Skeletal muscle tissue (tissue), 4 donors: ENCODE measurements around the gene RNU1-2. TPM values are rescaled to one million over a fixed set of nuclear protein-coding genes. Genes with fewer than 3 reads are reported as not detected.
"Not testable (repeated sequence)": the region's sequence is repeated elsewhere in the genome, so short reads cannot be mapped to it uniquely, and the experiment has no call there.

Source experiments
- H3K27ac ChIP-seq: one replicate; pipeline ENCODE4 v1.7.0; 2013; ENCODE audit warnings: mild to moderate bottlenecking, low read depth, low read length, inconsistent platforms
- H3K27me3 ChIP-seq, 3 donors: one replicate each; pipeline ENCODE4 v1.7.0; 2013; ENCODE audit warnings: low read length in 3 of 3; ENCODE audit not compliant: control insufficient read depth in 3 of 3, insufficient read depth in 3 of 3
- H3K36me3 ChIP-seq, 3 donors: one replicate each; pipeline ENCODE4 v1.7.0; 2013; ENCODE audit warnings: low read length in 3 of 3; ENCODE audit not compliant: control insufficient read depth in 3 of 3, insufficient read depth in 3 of 3
- H3K4me1 ChIP-seq, 3 donors: one replicate each; pipeline ENCODE4 v1.7.0; 2013; ENCODE audit warnings: low read length in 3 of 3, mild to moderate bottlenecking in 3 of 3; ENCODE audit not compliant: control insufficient read depth in 3 of 3, insufficient read depth in 3 of 3
- H3K4me3 ChIP-seq, 3 donors: one replicate each; pipeline ENCODE4 v1.7.0; 2013; ENCODE audit warnings: low read length in 3 of 3
- H3K9ac ChIP-seq, 3 donors: one replicate each; pipeline ENCODE4 v1.7.0; 2013; ENCODE audit warnings: low read length in 3 of 3, mild to moderate bottlenecking in 3 of 3, moderate library complexity in 2 of 3, low read depth in 1 of 3
- H3K9me3 ChIP-seq, 3 donors: one replicate each; pipeline ENCODE4 v1.7.0; 2013; ENCODE audit warnings: low read length in 3 of 3; ENCODE audit not compliant: control insufficient read depth in 3 of 3
- total RNA-seq: library from RNA; depleted of rRNA; stranded (reverse); fragments of >200 nt; gene quantifications from one replicate; pipeline ENCODE4 v1.2.3, GENCODE V29; 2014
- donor health status: Osteomylitis.

Gene RNU1-2
- total RNA-seq, 1 donor from 2014 or later, result under 0.01 TPM

DNA sequence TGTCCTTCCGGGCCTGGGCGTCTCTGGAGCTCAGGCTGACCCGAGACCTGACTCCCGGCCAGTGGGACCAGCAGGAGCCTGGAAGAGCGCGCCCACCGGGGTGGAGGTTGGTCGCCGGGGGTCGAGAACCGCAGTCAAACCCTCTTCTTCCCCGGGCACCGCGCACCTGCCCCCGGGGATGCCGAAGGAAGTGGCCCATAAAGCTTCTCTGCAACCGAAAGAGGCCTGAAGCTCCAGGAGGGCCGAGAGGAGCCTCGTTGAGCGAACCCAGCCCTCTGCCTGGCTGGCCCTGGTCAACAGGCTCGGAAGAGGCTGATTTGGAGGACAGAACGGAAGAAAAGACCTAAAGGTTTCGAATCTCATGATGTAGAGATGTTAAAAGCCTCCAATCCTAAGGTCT, 24.6 kb upstream of the RNU1-2 start:
- not testable (repeated sequence) for H3K4me1 ChIP-seq

DNA sequence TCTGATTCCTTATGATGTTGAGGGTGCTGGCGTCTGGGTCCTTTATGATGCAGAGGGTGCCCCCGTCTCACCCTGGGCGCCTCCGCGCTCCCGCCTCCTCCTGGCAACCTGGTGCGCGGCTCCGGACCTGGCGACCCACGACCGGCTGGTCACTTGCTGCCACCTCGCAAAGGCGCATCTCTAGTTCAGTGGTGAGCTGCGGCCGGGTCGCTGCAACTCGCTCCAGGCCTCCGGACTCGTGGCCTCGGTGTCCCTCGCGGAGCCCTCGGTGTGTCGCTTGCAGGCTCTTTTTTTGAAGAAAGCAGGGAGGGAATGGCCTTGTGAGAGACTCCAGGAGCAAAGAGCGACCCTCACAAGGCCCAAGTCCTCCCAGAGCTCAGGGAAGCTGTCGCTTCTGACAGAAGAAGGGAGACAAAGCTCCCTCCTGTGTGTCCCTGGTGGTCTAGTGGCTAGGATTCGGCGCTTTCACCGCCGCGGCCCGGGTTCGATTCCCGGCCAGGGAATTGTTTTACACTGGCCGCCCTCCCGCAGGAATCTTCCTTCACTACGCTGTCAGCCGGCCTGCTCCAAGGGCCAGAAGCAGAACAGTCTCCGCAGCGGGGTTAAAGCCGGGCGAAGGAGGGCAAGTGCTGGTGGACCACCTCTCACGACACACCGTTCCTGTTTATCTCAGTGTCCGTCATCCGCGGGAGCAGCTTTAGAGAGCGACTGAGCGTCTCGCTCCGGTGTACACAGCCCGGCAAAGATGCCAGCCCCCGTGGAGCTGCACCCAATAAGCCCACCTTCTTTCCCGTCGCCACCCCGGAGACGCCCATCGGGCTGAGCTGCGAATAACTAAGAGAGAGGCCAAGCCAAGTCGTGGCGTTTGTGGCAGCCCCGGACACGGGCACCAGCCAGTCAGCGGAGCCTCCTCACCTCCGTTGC, 23.4 kb upstream of the RNU1-2 start:
- not testable (repeated sequence) for H3K36me3 ChIP-seq, H3K27ac ChIP-seq, H3K9me3 ChIP-seq, H3K4me1 ChIP-seq
- peak overlapping the region; percentile 19 to 66 (median 63) for H3K4me3 ChIP-seq
- H3K9ac ChIP-seq, result peak overlapping the region in 1 of 3 donors; percentile 68
- H3K27me3 ChIP-seq, result peaks cover 8 to 16% (median 10%) of the 10 kb centered on the region in 3 donors

More for the DNA sequence above, 24.6 kb upstream of the RNU1-2 start:
- not testable (repeated sequence) for H3K9me3 ChIP-seq, H3K36me3 ChIP-seq, H3K9ac ChIP-seq, H3K4me3 ChIP-seq, H3K27ac ChIP-seq
- H3K27me3 ChIP-seq, result peaks cover 6 to 14% (median 10%) of the 10 kb centered on the region in 3 donors

DNA sequence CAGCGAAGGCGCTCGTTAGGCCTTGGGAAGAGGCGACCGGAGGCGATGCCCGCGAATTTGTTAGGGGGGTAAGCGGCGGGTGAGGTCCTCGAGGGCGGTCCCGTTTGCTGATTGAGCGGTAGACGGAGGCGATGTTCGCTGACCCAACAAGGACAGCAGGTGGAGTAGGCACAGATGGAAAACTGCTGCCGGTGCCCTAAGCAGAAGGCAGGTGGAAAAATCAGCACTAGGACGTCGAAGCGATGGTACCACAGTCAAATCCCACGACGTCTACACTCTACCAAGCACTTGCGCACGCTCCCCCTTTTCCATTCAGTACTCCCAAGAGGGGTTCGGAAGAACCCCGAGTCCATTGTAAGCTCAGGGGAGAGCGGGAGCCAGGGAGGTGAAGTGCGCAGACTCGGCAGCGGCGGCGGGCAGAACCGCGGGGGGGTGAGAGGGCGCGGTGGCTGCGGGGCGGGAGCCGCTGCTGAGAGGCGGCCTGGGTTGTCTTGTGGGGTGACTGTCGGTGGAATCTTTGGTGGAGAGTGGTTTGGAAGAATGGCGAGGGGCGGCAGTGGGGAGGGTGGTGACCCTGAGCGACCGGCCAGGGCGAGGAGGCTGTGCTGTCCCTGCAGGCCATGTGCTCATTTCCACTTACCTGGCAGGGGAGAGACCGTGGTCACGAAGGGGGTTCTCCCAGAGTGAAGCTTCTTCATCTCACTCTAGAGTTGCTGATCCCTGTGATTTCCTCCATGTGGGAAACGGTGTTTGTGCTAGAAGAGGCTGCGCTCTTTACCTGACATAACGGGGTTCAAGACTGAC, 22.5 kb upstream of the RNU1-2 start:
- H3K9me3 ChIP-seq, H3K36me3 ChIP-seq, H3K4me1 ChIP-seq, H3K27ac ChIP-seq: not testable (repeated sequence)
- Histone ChIP-seq H3K27me3 (peaks cover 8 to 16% (median 10%) of the 10 kb centered on the region in 3 donors), H3K9ac (peak overlapping the region in 1 of 3 donors; percentile 45), H3K4me3 (peak overlapping the region in 1 of 3 donors; percentile 41)

DNA sequence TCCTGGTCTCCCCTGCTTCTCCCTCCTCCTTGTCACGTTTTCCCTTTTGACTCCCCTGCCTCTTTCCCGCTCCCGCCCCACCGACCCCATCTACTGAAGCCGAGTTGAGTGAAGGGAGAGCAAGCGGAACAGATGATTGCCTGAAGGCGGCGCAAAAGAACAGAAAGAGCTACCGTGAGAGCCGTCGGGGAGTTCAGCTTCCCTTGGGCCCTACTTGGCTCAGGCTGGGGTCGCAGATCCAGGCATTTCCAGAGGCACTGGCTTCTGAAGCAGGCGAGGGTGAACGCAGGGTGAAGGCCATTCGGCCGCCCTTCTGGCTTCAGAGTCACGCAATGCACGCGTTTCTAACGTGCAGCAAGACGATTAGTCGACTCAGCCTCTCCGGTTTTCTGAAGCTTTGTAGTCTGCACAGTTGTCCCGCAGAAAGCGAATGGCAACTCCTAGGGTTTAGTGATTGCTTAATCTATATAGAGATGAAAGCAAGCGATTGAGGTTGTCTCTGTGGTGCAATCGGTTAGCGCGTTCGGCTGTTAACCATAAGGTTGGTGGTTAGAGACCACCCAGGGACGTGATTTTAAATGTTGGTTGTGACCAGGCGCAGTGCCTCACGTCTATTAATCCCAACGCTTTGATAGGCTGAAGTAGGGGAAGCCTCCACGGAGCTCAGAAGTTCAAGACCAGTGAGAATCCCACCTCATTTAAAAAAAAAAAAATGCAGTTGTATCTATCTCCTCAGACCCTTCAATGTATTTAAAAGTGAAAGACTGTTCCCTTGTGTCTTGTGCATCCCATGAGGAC, 20.6 kb upstream of the RNU1-2 start:
- H3K4me1 ChIP-seq, H3K9ac ChIP-seq, H3K4me3 ChIP-seq, H3K9me3 ChIP-seq, H3K27ac ChIP-seq, H3K36me3 ChIP-seq: not testable (repeated sequence)
- H3K27me3 ChIP-seq, result peaks cover 8 to 16% (median 10%) of the 10 kb centered on the region in 3 donors

DNA sequence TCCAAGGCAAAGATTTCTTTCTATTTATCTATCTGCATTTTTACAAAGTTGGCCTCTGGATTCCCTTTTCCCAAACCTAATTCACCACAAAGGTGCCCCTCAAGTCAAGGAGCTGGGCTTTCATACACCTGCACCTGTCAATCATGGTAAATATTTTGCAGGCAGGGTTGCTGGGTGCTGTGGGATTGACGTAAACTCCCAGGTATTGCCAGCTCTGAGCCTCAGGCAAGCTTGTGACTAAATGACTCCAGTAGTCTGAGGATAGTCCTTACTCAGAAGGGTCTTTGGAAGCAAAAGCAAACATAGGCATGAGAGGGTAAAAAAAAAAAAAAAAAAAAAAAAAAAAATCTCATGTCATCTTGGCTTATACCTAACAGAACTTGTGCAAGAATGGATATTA, 14.0 kb upstream of the RNU1-2 start:
- H3K36me3 ChIP-seq, H3K9ac ChIP-seq, H3K4me1 ChIP-seq, H3K4me3 ChIP-seq, H3K27me3 ChIP-seq, H3K9me3 ChIP-seq: not testable (repeated sequence)
- peak overlapping the region; percentile 64 for H3K27ac ChIP-seq

DNA sequence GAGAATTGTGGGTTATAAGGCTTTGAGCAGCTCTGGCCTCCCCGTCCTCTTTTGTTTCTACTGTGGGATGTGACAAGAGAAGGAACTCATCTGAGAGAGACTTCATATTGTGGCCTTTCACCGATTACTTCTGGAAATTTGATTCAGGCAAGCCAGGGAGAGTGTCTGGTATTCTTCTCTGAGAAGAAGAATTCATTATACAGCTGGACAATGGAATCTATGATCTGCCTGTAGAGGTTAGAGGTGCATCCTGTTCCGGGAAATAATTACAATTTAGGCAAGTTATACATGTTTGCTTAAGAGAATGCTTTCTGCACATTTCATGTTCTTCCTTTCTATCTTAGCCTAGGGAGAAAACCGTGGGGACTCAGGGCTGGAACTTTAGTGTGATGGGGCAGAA, 12.8 kb upstream of the RNU1-2 start:
- Histone ChIP-seq H3K4me3 (no peak overlapping the region), H3K4me1 (peaks cover 0 to 10% (median 4%) of the 10 kb centered on the region in 3 donors), H3K9ac (no peak overlapping the region), H3K27me3 (no peaks in the 10 kb centered on the region), H3K9me3 (no peaks in the 10 kb centered on the region), H3K27ac (no peak overlapping the region), H3K36me3 (no peaks in the 10 kb centered on the region)

DNA sequence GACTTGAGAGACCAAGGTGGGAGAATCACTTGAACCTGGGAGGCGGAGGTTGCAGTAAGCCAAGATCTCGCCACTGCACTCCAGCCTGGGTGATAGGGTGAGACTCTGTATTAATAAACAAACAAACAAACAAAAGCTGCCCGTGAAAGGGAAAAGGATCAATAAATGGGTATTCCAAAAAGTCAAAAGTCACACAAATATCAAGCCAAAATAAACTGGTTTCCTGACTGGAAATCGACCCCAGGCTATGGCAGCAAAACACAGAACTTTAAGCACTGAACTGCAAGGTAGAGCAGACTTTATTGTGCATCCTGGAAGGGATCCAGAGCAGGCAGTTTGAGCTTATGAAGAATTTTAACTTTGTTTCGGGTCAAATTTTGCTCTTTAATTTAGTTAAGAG, 11.3 kb upstream of the RNU1-2 start:
- not testable (repeated sequence) for H3K27me3 ChIP-seq, H3K36me3 ChIP-seq, H3K27ac ChIP-seq, H3K9me3 ChIP-seq, H3K9ac ChIP-seq, H3K4me3 ChIP-seq
- H3K4me1 ChIP-seq, result peaks cover 4 to 10% (median 5%) of the 10 kb centered on the region in 3 donors

DNA sequence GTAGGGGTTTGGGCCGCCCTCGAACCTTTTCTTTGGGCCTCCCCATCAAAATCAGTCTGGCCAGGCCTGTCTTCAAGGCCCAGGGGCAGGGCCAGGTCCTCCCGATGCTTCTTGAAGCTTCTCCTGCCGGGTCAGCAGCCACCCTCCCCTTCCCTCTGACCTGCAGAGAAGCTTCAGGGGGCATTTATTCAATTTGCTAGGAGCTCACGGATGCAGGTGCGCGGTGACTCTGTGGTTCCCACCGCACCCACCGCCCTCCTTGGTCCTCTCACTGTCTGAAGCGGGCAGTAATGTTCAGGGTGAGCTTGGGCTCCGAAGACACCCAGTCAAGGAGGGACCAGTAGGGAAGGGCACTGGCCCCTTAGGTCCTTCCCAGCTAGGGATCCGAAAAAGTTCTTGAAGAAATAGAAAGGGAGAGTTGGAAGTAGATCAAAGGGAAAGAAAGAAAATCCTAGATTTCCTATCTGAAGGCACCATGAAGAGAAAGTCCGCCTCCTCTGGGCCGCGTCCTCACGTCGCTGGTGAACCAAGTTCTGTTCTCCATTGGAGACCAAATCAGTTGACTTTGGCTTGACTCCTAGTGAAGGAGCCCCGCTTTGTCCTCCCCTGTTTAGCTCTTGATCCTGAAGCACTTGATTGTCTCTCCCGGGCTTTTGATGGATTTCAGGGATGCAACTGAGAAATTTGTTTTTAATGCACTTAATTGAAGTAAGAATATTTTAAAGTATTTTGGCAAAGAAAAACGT, 8.7 kb upstream of the RNU1-2 start:
- Histone ChIP-seq H3K4me3 (no peak overlapping the region), H3K27ac (no peak overlapping the region), H3K27me3 (no peaks in the 10 kb centered on the region), H3K9ac (no peak overlapping the region), H3K4me1 (peaks cover 7 to 10% (median 9%) of the 10 kb centered on the region in 3 donors), H3K9me3 (no peaks in the 10 kb centered on the region), H3K36me3 (no peaks in the 10 kb centered on the region)
